ENCODE results near the gene ACAP2.
"Not testable (repeated sequence)": the region's sequence is repeated elsewhere in the genome, so short reads cannot be mapped to it uniquely, and the experiment has no call there.

ACAP2 gene

GRCh38 chr3:195312714-195313113, 130.1 kb downstream of the ACAP2 start:
- FAIRE-seq (peak; percentile 45), DNase-seq (ENCODE audit: insufficient read length, low spot score) (no peak)
- TF ChIP-seq POLR2A (IDR thresholded peaks at IDR 0.05; ENCODE audit: low read depth, low read length) = no peak

GRCh38 chr3:195307711-195308110, 135.1 kb downstream of the ACAP2 start:
- DNase-seq (ENCODE audit: insufficient read length, low spot score) = no peak
- FAIRE-seq = no peak
- TF ChIP-seq POLR2A (IDR thresholded peaks at IDR 0.05; ENCODE audit: low read depth, low read length) = no peak

GRCh38 chr3:195306369-195306768, 136.5 kb downstream of the ACAP2 start:
- FAIRE-seq (no peak), DNase-seq (ENCODE audit: insufficient read length, low spot score) (no peak)
- no peak for TF ChIP-seq POLR2A (IDR thresholded peaks at IDR 0.05; ENCODE audit: low read depth, low read length)

GRCh38 chr3:195302431-195302830, 140.4 kb downstream of the ACAP2 start:
- FAIRE-seq (no peak), DNase-seq (ENCODE audit: insufficient read length, low spot score) (no peak)
- TF ChIP-seq POLR2A (IDR thresholded peaks at IDR 0.05; ENCODE audit: low read depth, low read length) = no peak

GRCh38 chr3:195297446-195297845, 145.4 kb downstream of the ACAP2 start:
- no peak for TF ChIP-seq POLR2A (IDR thresholded peaks at IDR 0.05; ENCODE audit: low read depth, low read length)
- no peak for DNase-seq (ENCODE audit: insufficient read length, low spot score)
- peak; percentile 70 for FAIRE-seq

- no peak for TF ChIP-seq POLR2A (IDR thresholded peaks at IDR 0.05; ENCODE audit: low read depth, low read length)
- DNase-seq (ENCODE audit: insufficient read length, low spot score) (no peak), FAIRE-seq (no peak)
These were observed 146.2 kb downstream of the ACAP2 start for GRCh38 chr3:195296662-195297061.

- peak; percentile 33 for FAIRE-seq
- TF ChIP-seq POLR2A (IDR thresholded peaks at IDR 0.05; ENCODE audit: low read depth, low read length) = no peak
- no peak for DNase-seq (ENCODE audit: insufficient read length, low spot score)
These were observed 151.7 kb downstream of the ACAP2 start for GRCh38 chr3:195291121-195291520.

- not testable (repeated sequence) for DNase-seq (ENCODE audit: insufficient read length, low spot score); FAIRE-seq
These were observed 152.2 kb downstream of the ACAP2 start for GRCh38 chr3:195290643-195291042.

GRCh38 chr3:195286115-195286872, 156.5 kb downstream of the ACAP2 start:
- TF ChIP-seq POLR2A (IDR thresholded peaks at IDR 0.05; ENCODE audit: low read depth, low read length) = no peak
- FAIRE-seq (peak; percentile 94), DNase-seq (ENCODE audit: insufficient read length, low spot score) (no peak)

- no peak for TF ChIP-seq POLR2A (IDR thresholded peaks at IDR 0.05; ENCODE audit: low read depth, low read length)
- DNase-seq (ENCODE audit: insufficient read length, low spot score) (no peak), FAIRE-seq (peak; percentile 30)
These were observed 157.4 kb downstream of the ACAP2 start for GRCh38 chr3:195285372-195285771.

- FAIRE-seq (peak; percentile 60), DNase-seq (ENCODE audit: insufficient read length, low spot score) (no peak)
- TF ChIP-seq POLR2A (IDR thresholded peaks at IDR 0.05; ENCODE audit: low read depth, low read length) = no peak
These were observed 158.0 kb downstream of the ACAP2 start for GRCh38 chr3:195284842-195285241.

- no peak for TF ChIP-seq POLR2A (IDR thresholded peaks at IDR 0.05; ENCODE audit: low read depth, low read length)
- DNase-seq (ENCODE audit: insufficient read length, low spot score) (no peak), FAIRE-seq (no peak)
These were observed 159.9 kb downstream of the ACAP2 start for GRCh38 chr3:195282961-195283360.

GRCh38 chr3:195274259-195274966, 168.4 kb downstream of the ACAP2 start:
- FAIRE-seq (no peak), DNase-seq (ENCODE audit: insufficient read length, low spot score) (no peak)
- no peak for TF ChIP-seq POLR2A (IDR thresholded peaks at IDR 0.05; ENCODE audit: low read depth, low read length)

GRCh38 chr3:195271410-195272243, 171.2 kb downstream of the ACAP2 start:
- FAIRE-seq = peak; percentile 36
- no peak for TF ChIP-seq POLR2A (IDR thresholded peaks at IDR 0.05; ENCODE audit: low read depth, low read length)

More at GRCh38 chr3:195271410-195272243, 171.2 kb downstream of the ACAP2 start:
- peak; percentile 88 for DNase-seq (ENCODE audit: insufficient read length, low spot score)
